HG03439 (cell line): ENCODE data around the gene INPP4B.
"Not testable (repeated sequence)": the region's sequence is repeated elsewhere in the genome, so short reads cannot be mapped to it uniquely, and the experiment has no call there.

ENCODE experiments used
- ATAC-seq: cut with Tn5 transposase; IDR thresholded peaks from one replicate; pipeline ENCODE4 v1.9.1; 2021; ENCODE audit warnings: mild to moderate bottlenecking, moderate library complexity; ENCODE audit not compliant: unreplicated experiment

Gene INPP4B

GRCh38 chr4:142419712-142420111, 426.4 kb downstream of the INPP4B start:
- no peak for ATAC-seq

- no peak for ATAC-seq
Observed at GRCh38 chr4:142418697-142419096, 427.4 kb downstream of the INPP4B start.

GRCh38 chr4:142416711-142417275, 429.3 kb downstream of the INPP4B start:
- ATAC-seq = no peak

- ATAC-seq = no peak
Observed at GRCh38 chr4:142416121-142416520, 430.0 kb downstream of the INPP4B start.

GRCh38 chr4:142414366-142414990, 431.6 kb downstream of the INPP4B start:
- no peak for ATAC-seq

GRCh38 chr4:142413485-142413884, 432.6 kb downstream of the INPP4B start:
- ATAC-seq = no peak

- ATAC-seq = no peak
Observed at GRCh38 chr4:142411993-142412392, 434.1 kb downstream of the INPP4B start.

GRCh38 chr4:142408003-142408441, 438.1 kb downstream of the INPP4B start:
- ATAC-seq = no peak

GRCh38 chr4:142407596-142407995, 438.5 kb downstream of the INPP4B start:
- ATAC-seq = no peak

- ATAC-seq = no peak
Observed at GRCh38 chr4:142406917-142407501, 439.1 kb downstream of the INPP4B start.

- ATAC-seq = no peak
Observed at GRCh38 chr4:142406499-142406835, 439.6 kb downstream of the INPP4B start.

- peak; percentile 6 for ATAC-seq
Observed at GRCh38 chr4:142405695-142406498, 440.2 kb downstream of the INPP4B start.

- ATAC-seq = peak; percentile 55
Observed at GRCh38 chr4:142405021-142405694, 440.9 kb downstream of the INPP4B start.

- no peak for ATAC-seq
Observed at GRCh38 chr4:142404191-142404611, 441.9 kb downstream of the INPP4B start.

- no peak for ATAC-seq
Observed at GRCh38 chr4:142402900-142403299, 443.2 kb downstream of the INPP4B start.

- no peak for ATAC-seq
Observed at GRCh38 chr4:142402156-142402555, 443.9 kb downstream of the INPP4B start.

- not testable (repeated sequence) for ATAC-seq
Observed at GRCh38 chr4:142397364-142397991, 448.6 kb downstream of the INPP4B start.

GRCh38 chr4:142396279-142396678, 449.8 kb downstream of the INPP4B start:
- ATAC-seq = no peak

- no peak for ATAC-seq
Observed at GRCh38 chr4:142393127-142393526, 453.0 kb downstream of the INPP4B start.

GRCh38 chr4:142386856-142387255, 459.2 kb downstream of the INPP4B start:
- ATAC-seq = no peak

GRCh38 chr4:142386449-142386848, 459.7 kb downstream of the INPP4B start:
- ATAC-seq = no peak
